ENCODE data around the gene IFT25. TPM values are rescaled to one million over a fixed set of nuclear protein-coding genes. Genes with fewer than 3 reads are reported as not detected.

The IFT25 gene
- total RNA-seq, 1 experiment from 2014 or later = 42.9 TPM

DNA sequence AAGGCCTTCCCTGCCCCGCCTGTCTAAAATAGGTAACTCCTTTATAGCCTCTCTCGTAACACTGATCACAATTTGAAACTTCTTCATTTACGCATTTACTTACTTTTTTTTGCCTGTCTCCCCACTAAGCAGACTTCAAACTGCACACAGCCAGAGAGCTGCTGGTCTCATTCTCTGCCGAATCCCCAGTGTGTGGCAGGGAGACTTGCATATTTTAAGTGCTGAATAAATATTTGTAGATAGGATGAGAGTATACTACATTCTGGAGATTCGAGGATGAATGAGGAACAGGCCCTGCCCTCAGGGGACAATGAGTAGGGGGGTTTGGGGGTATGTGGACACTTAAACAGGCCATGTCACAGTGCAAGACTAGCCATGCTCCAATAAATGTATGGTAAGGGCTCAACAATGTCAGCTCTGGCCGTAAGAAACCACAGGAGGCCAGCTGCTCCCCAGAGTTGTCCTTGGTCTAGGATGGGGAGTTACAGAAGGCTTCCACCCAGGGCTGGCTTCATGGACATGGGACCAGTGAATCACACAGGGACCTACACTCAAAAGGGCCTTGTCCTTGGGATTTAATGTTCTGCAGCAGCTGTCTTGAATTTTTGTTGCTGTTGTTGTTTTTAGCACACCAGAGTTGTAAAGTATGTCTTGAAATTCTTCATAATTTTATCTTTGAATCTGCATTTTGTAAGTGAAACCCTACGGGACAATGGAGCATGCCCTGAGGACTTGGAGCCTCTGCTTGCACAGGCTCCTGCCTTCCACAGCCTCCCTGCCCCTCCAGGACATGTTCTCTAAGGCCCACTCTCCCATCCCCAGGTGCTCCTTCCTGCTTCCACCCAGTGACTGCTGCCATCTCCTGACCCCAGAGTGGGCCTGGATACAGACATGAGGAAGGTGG is 43.0 kb downstream of the IFT25 start:
- Histone ChIP-seq H3K27me3 (ENCODE audit: control insufficient read depth, insufficient read depth, low read length) (no peaks in the 10 kb centered on the region), H3K27ac (ENCODE audit: low read length) (no peak overlapping the region), H3K4me1 (ENCODE audit: control insufficient read depth, insufficient read depth, low read length) (no peaks in the 10 kb centered on the region), H3K36me3 (ENCODE audit: control insufficient read depth, insufficient read depth, low read length) (no peaks in the 10 kb centered on the region), H3K4me3 (ENCODE audit: low read depth in 2 of 2, low read length in 2 of 2) (no peak overlapping the region), H3K9me3 (ENCODE audit: control insufficient read depth, insufficient read depth, low read depth, low read length) (no peaks in the 10 kb centered on the region)
- no TSS peak for BruUV-seq (replicated peaks)
- ChIA-PET CTCF (no interaction called here), POLR2A (no interaction called here)
- intact Hi-C loops (cut with micrococcal nuclease; ENCODE audit: unreplicated experiment) (no loop called here), in situ Hi-C loops (cut with HindIII; ENCODE audit: low pct_unique_long_range_greater_than_20kb, low sequenced_read_pairs) (no loop called here)
- ATAC-seq (no peak), DNase-seq (ENCODE audit: low read depth, low spot score) (no peak)
- TF ChIP-seq, protein P1, sequence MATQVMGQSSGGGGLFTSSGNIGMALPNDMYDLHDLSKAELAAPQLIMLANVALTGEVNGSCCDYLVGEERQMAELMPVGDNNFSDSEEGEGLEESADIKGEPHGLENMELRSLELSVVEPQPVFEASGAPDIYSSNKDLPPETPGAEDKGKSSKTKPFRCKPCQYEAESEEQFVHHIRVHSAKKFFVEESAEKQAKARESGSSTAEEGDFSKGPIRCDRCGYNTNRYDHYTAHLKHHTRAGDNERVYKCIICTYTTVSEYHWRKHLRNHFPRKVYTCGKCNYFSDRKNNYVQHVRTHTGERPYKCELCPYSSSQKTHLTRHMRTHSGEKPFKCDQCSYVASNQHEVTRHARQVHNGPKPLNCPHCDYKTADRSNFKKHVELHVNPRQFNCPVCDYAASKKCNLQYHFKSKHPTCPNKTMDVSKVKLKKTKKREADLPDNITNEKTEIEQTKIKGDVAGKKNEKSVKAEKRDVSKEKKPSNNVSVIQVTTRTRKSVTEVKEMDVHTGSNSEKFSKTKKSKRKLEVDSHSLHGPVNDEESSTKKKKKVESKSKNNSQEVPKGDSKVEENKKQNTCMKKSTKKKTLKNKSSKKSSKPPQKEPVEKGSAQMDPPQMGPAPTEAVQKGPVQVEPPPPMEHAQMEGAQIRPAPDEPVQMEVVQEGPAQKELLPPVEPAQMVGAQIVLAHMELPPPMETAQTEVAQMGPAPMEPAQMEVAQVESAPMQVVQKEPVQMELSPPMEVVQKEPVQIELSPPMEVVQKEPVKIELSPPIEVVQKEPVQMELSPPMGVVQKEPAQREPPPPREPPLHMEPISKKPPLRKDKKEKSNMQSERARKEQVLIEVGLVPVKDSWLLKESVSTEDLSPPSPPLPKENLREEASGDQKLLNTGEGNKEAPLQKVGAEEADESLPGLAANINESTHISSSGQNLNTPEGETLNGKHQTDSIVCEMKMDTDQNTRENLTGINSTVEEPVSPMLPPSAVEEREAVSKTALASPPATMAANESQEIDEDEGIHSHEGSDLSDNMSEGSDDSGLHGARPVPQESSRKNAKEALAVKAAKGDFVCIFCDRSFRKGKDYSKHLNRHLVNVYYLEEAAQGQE (IDR thresholded peaks at IDR 0.05; ENCODE audit: insufficient read depth in 1 of 2, low read depth in 2 of 2, low read length in 1 of 2) = no peak
- TF ChIP-seq, protein P2, sequence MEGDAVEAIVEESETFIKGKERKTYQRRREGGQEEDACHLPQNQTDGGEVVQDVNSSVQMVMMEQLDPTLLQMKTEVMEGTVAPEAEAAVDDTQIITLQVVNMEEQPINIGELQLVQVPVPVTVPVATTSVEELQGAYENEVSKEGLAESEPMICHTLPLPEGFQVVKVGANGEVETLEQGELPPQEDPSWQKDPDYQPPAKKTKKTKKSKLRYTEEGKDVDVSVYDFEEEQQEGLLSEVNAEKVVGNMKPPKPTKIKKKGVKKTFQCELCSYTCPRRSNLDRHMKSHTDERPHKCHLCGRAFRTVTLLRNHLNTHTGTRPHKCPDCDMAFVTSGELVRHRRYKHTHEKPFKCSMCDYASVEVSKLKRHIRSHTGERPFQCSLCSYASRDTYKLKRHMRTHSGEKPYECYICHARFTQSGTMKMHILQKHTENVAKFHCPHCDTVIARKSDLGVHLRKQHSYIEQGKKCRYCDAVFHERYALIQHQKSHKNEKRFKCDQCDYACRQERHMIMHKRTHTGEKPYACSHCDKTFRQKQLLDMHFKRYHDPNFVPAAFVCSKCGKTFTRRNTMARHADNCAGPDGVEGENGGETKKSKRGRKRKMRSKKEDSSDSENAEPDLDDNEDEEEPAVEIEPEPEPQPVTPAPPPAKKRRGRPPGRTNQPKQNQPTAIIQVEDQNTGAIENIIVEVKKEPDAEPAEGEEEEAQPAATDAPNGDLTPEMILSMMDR (IDR thresholded peaks at IDR 0.05) = no peak
- no peak for TF ChIP-seq POLR2AphosphoS5 (IDR thresholded peaks at IDR 0.05; ENCODE audit: low read depth, low read length)
- TF ChIP-seq TCF7L2 (IDR thresholded peaks at IDR 0.05; ENCODE audit: low read depth, low read length) = no peak

DNA sequence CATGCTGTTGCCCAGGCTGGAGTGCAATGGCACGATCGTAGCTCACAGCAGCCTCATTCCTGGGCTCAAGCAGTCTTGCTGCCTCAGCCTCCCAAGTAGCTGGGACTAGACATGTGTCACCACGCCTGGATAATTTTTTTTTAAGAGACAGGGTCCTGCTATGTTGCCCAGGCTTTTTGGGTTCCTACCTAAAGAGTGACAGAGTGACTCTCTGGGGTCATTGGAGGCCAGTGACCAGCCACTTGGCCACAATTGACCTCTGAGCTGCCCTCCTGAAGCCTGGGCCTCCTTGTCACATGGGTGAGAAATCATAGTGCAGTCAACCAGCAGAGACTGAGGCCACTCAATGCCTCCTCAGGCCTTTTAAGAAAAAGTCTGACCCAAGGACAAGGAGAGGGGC is 45.8 kb downstream of the IFT25 start:
- TF ChIP-seq, protein P2 (IDR thresholded peaks at IDR 0.05) = no peak
- TF ChIP-seq POLR2AphosphoS5 (IDR thresholded peaks at IDR 0.05; ENCODE audit: low read depth, low read length) (no peak), TCF7L2 (IDR thresholded peaks at IDR 0.05; ENCODE audit: low read depth, low read length) (no peak)
- TF ChIP-seq, protein P1 (IDR thresholded peaks at IDR 0.05; ENCODE audit: insufficient read depth in 1 of 2, low read depth in 2 of 2, low read length in 1 of 2) = no peak
- POLR2A ChIA-PET = no interaction called here
- H3K27ac ChIP-seq (ENCODE audit: low read length) = no peak overlapping the region

More for the DNA sequence above, 45.8 kb downstream of the IFT25 start:
- Histone ChIP-seq H3K27me3 (ENCODE audit: control insufficient read depth, insufficient read depth, low read length) (no peaks in the 10 kb centered on the region), H3K9me3 (ENCODE audit: control insufficient read depth, insufficient read depth, low read depth, low read length) (no peaks in the 10 kb centered on the region), H3K4me3 (ENCODE audit: low read depth in 2 of 2, low read length in 2 of 2) (no peak overlapping the region), H3K4me1 (ENCODE audit: control insufficient read depth, insufficient read depth, low read length) (0 out of 2 replicates have a peak, but pooled peaks cover 3% of the 10 kb centered on the region), H3K36me3 (ENCODE audit: control insufficient read depth, insufficient read depth, low read length) (no peaks in the 10 kb centered on the region)
- intact Hi-C loops (cut with micrococcal nuclease; ENCODE audit: unreplicated experiment) = no loop called here
- CTCF ChIA-PET = no interaction called here
- ATAC-seq (no peak), DNase-seq (ENCODE audit: low read depth, low spot score) (no peak)
- in situ Hi-C loops (cut with HindIII; ENCODE audit: low pct_unique_long_range_greater_than_20kb, low sequenced_read_pairs) = no loop called here
- no TSS peak for BruUV-seq (replicated peaks)

All from Panc1 (cell line).